Heart left ventricle (tissue), 16 donors: ENCODE data around the gene CNDP2. TPM values are rescaled to one million over a fixed set of nuclear protein-coding genes. Genes with fewer than 3 reads are reported as not detected.

Experiments
- ATAC-seq, 4 donors: fragments of 200-7000 bp; cut with Tn5 transposase; one replicate each; pipeline ENCODE4 v1.9.1; 2020 to 2022; ENCODE audit warnings: moderate library complexity in 4 of 4, mild to moderate bottlenecking in 3 of 4, moderate number of reproducible peaks in 1 of 4
- DNase-seq, 5 donors: peaks; one replicate each; pipeline ENCODE4 v3.0.0-alpha.2; 2020
- H3K27ac ChIP-seq, 12 donors: fragments of 200-600 bp; sonication (generic) in 4 of 12; one replicate each; pipeline versions ENCODE4 v1.5.0 to v1.8.0; 2016 to 2022; ENCODE audit warnings: mild to moderate bottlenecking in 2 of 12
- H3K27me3 ChIP-seq, 9 donors: fragments of 200-600 bp; sonication (generic) in 2 of 9; one replicate each; pipeline versions ENCODE4 v1.5.1 to v1.8.0; 2016 to 2022; ENCODE audit warnings: mild to moderate bottlenecking in 3 of 9
- H3K36me3 ChIP-seq, 9 donors: fragments of 200-600 bp; sonication (generic) in 2 of 9; one replicate each; pipeline versions ENCODE4 v1.5.0 to v1.8.0; 2018 to 2022; ENCODE audit warnings: mild to moderate bottlenecking in 2 of 9
- H3K4me1 ChIP-seq, 12 donors: fragments of 200-600 bp; sonication (generic) in 4 of 12; one replicate each; pipeline versions ENCODE4 v1.5.0 to v1.8.0; 2016 to 2022; ENCODE audit warnings: mild to moderate bottlenecking in 3 of 12
- H3K4me3 ChIP-seq, 12 donors: fragments of 200-600 bp; sonication (generic) in 4 of 12; one replicate each; pipeline versions ENCODE4 v1.5.0 to v1.8.0; 2017 to 2022; ENCODE audit warnings: mild to moderate bottlenecking in 9 of 12, moderate library complexity in 4 of 12
- H3K9me3 ChIP-seq, 12 donors: fragments of 200-600 bp; sonication (generic) in 4 of 12; one replicate each; pipeline versions ENCODE4 v1.5.0 to v1.8.0; 2016 to 2022; ENCODE audit warnings: mild to moderate bottlenecking in 1 of 12
- CTCF ChIP-seq, 12 donors: fragments of 200-600 bp; sonication (generic) in 4 of 12; IDR thresholded peaks; one replicate each; pipeline versions ENCODE4 v1.5.0 to v1.8.0; 2018 to 2022; ENCODE audit warnings: antibody characterized with exemption in 12 of 12, mild to moderate bottlenecking in 5 of 12
- POLR2A ChIP-seq, 2 donors: fragments of 450-650 bp; IDR thresholded peaks; one replicate each; pipeline ENCODE4 v1.6.1; 2017; ENCODE audit warnings: antibody characterized with exemption in 2 of 2, mild to moderate bottlenecking in 2 of 2, moderate library complexity in 2 of 2
- WGBS, 4 donors: extraction: QIAGEN DNeasy Blood & Tissue Kit in 2 of 4; methylation state at CpG; one replicate each; pipeline versions ENCODE4 v1.1.5 to v1.1.7; 2013 to 2018; 5-methylcytosine and 5-hydroxymethylcytosine counted together
- intact Hi-C, 10 donors: fragments of 100-400 bp; cut with DNase I; formaldehyde crosslinking; loops; one replicate each; pipeline versions ENCODE4 v1.11.1 to v1.14.2; 2022
- polyA plus RNA-seq, 2 donors: library from polyadenylated mRNA; stranded (reverse); fragments of 200-250 nt; gene quantifications; one replicate each; pipeline ENCODE4 v1.2.3, GENCODE V29; 2013
- total RNA-seq, 9 donors: library from RNA; depleted of rRNA in 2 of 9; stranded (reverse); fragments of >200 nt in 2 of 9; fragmentation: NEBNext Ultra II Directional in 3 of 9; extraction: Animal tissue kit (Norgen Biotek cat#: 25700) in 3 of 9; gene quantifications; one replicate each; pipeline versions ENCODE4 v1.1.0 to v1.2.4, GENCODE V29; 2016 to 2023
- donor health status: ischemic (EF 13 %, LVEDD 7.1; RV severe dilation, severe dysfunction).
- donor health status: healthy with polysubstance abuse.
- donor health status: DM: no; HTN: yes; CAD: no.
- donor health status: DM: no; HTN: no; CAD: no.
- donor health status: ischemic (EF 25% LVEDD 6.9; RV normal size, moderate dysfunction).
- donor health status: ischemic (EF 25% LVEDD 5.7; RV mildly dilated, moderate dysfunction).
- donor health status: healthy.
- donor health status: DM: yes; HTN: yes; CAD: no.
- donor health status: ischemic (EF 35%, LVEDD 5.7; RV mildly dilated, moderate dysfunction).
- donor health status: nonischemic (EF 11% LVEDD 7.7; RV severe dilation, severe dysfunction).
- donor health status: DM: yes; HTN: yes; CAD: no.
- donor health status: PGD.
- donor health status: ischemic (EF 29% LVEDD 5.4; RV normal size, mild dysfunction).
- donor health status: nonischemic (EF 23%, LVEDD 6.1; RV moderate dilation, normal function).

Gene CNDP2
- total and polyA plus RNA-seq, 11 donors = 38.3 to 162 (median 76.3) TPM

- ATAC-seq (no peak), DNase-seq (no peak)
- Histone ChIP-seq H3K4me1 (peaks cover 6 to 28% (median 18%) of the 10 kb centered on the region in 12 donors), H3K27me3 (no peaks in the 10 kb centered on the region), H3K9me3 (peaks cover 0 to 21% (median 12%) of the 10 kb centered on the region in 12 donors), H3K36me3 (no peaks in the 10 kb centered on the region), H3K4me3 (no peak overlapping the region), H3K27ac (no peak overlapping the region)
- intact Hi-C loops = loop anchor here in 9 of 10 donors (5.0 to 10.0 kb wide), 6 partner anchors 46 to 356 kb away; partner anchors contain the start of genes CNDP2 (in 1 of the 9) and ZNF407 (in 1 of the 9)
- WGBS, 4 donors = 96 to 99% (median 98%) methylated on average over 6 of the region's 6 CpGs
- no peak for TF ChIP-seq POLR2A (IDR thresholded peaks at IDR 0.05)
- TF ChIP-seq CTCF (IDR thresholded peaks at IDR 0.05) = no peak
Observed at GRCh38 chr18:74550886-74551285, 54.7 kb downstream of the CNDP2 start.

- ATAC-seq (no peak), DNase-seq (no peak)
- H3K36me3 ChIP-seq = no peaks in the 10 kb centered on the region
- peaks cover 2 to 23% (median 12%) of the 10 kb centered on the region in 12 donors for H3K4me1 ChIP-seq
- 31 to 55% (median 46%) methylated on average over 3 of the region's 3 CpGs for WGBS, 4 donors
- peaks cover 0 to 21% (median 12%) of the 10 kb centered on the region in 12 donors for H3K9me3 ChIP-seq
- H3K27ac ChIP-seq = no peak overlapping the region
- intact Hi-C loops = loop anchor here in 9 of 10 donors (5.0 to 10.0 kb wide), 6 partner anchors 46 to 357 kb away; partner anchors contain the start of genes CNDP2 (in 1 of the 9) and ZNF407 (in 1 of the 9)
- TF ChIP-seq POLR2A (IDR thresholded peaks at IDR 0.05) (no peak), CTCF (IDR thresholded peaks at IDR 0.05) (no peak)
- H3K27me3 ChIP-seq = no peaks in the 10 kb centered on the region
- no peak overlapping the region for H3K4me3 ChIP-seq
Observed at GRCh38 chr18:74551452-74551851, 55.3 kb downstream of the CNDP2 start.

- ATAC-seq (peak; percentile 77 to 98 (median 92)), DNase-seq (peak; percentile 79 to 88 (median 84))
- TF ChIP-seq POLR2A (IDR thresholded peaks at IDR 0.05) (no peak), CTCF (IDR thresholded peaks at IDR 0.05) (peak; percentile 74 to 94 (median 84))
- Histone ChIP-seq H3K9me3 (peaks cover 0 to 21% (median 12%) of the 10 kb centered on the region in 12 donors), H3K27ac (no peak overlapping the region), H3K27me3 (no peaks in the 10 kb centered on the region), H3K4me3 (no peak overlapping the region), H3K4me1 (peaks cover 0 to 17% (median 8%) of the 10 kb centered on the region in 12 donors), H3K36me3 (no peaks in the 10 kb centered on the region)
- 15 to 18% (median 17%) methylated on average over 5 of the region's 5 CpGs for WGBS, 4 donors
- intact Hi-C loops = loop anchor here (1.0 to 10.0 kb wide), 11 partner anchors 45 to 357 kb away; partner anchors contain the start of genes CNDP2 (in 1 of the 10) and ZNF407 (in 1 of the 10)
Observed at GRCh38 chr18:74551936-74552555, 55.9 kb downstream of the CNDP2 start.

GRCh38 chr18:74556126-74556525, 60.0 kb downstream of the CNDP2 start:
- Histone ChIP-seq H3K9me3 (no peaks in the 10 kb centered on the region), H3K4me3 (no peak overlapping the region), H3K27me3 (no peaks in the 10 kb centered on the region), H3K4me1 (peaks cover 0 to 7% (median 3%) of the 10 kb centered on the region in 12 donors), H3K36me3 (no peaks in the 10 kb centered on the region), H3K27ac (no peak overlapping the region)
- TF ChIP-seq CTCF (IDR thresholded peaks at IDR 0.05) (no peak), POLR2A (IDR thresholded peaks at IDR 0.05) (no peak)
- WGBS, 4 donors = 91 to 95% (median 93%) methylated on average over 11 of the region's 11 CpGs
- DNase-seq (no peak), ATAC-seq (no peak)
- intact Hi-C loops = loop anchor here in 2 of 10 donors (10.0 kb wide), 1 partner anchor 361 kb away; no protein-coding TSS in a partner anchor
